Measurements from ENCODE around the gene AP2B1.

GRCh38 chr17:35603674-35604073 lies 16.6 kb downstream of the AP2B1 start:
- TF ChIP-seq CTCF (IDR thresholded peaks at IDR 0.05) (no peak), POLR2AphosphoS5 (IDR thresholded peaks at IDR 0.05; ENCODE audit: low read depth, low read length) (no peak), RAD21 (IDR thresholded peaks at IDR 0.05; ENCODE audit: low read length) (no peak), FOSL2 (IDR thresholded peaks at IDR 0.05; ENCODE audit: borderline replicate concordance, low read depth) (no peak), YY1 (IDR thresholded peaks at IDR 0.05; ENCODE audit: low read depth) (no peak), SIN3A (IDR thresholded peaks at IDR 0.05; ENCODE audit: borderline replicate concordance, low read depth, low read length) (no peak), JUND (IDR thresholded peaks at IDR 0.05) (no peak), RFX5 (IDR thresholded peaks at IDR 0.05; ENCODE audit: low read length) (no peak), EP300 (IDR thresholded peaks at IDR 0.05; ENCODE audit: borderline replicate concordance in 1 of 2, low read depth in 1 of 2, low read length in 1 of 2) (no peak), CHD2 (IDR thresholded peaks at IDR 0.05; ENCODE audit: low read length, partially characterized antibody) (no peak), MEF2A (IDR thresholded peaks at IDR 0.05; ENCODE audit: borderline replicate concordance, low read depth) (no peak), NRF1 (IDR thresholded peaks at IDR 0.05; ENCODE audit: low read depth, low read length) (no peak)
